ENCODE data around the gene GPR55.

The GPR55 gene

DNA sequence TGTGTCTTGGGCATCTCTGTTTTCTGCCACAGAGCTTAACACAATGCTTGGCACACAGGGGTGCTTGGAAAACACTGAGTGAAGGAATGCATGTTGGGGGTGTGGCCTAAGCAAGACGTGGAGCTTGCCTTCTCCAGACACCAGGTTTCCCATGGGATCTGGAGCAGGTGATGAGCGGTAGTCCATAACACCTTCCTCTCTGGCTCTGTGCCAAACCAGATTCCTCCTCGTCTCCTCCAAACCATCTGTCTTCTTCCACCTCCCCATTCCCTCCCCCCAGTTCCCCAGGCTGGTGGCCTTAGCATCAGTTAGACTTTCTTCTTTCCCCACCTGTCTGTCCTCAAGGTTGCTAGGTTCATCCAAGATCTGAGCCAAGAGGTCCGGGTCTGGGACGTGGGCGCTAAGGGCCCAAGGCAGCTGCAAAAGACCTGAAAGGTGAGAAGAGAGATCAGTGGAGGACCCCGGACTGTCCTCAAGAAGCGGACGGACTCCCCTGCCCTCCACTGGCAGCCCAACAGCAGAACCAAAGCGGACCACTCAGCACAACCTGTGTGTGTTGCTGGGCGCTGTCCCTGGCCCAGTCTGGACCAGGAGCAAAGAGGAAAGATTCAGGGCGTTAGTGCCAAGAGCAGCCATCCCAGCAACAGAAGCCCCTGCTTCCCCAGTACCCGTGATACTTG, 61.5 kb downstream of the GPR55 start:
- Histone ChIP-seq H3K79me2 (no peaks in the 10 kb centered on the region), H3K9ac (no peak overlapping the region), H3K36me3 (ENCODE audit: control insufficient read depth, insufficient read depth, low read length) (no peaks in the 10 kb centered on the region), H3K4me1 (peaks cover 14% of the 10 kb centered on the region), H2AFZ (no peak overlapping the region), H3K27ac (no peak overlapping the region), H3K4me3 (ENCODE audit: low read depth, low read length) (no peak overlapping the region), H3K27me3 (ENCODE audit: control insufficient read depth, insufficient read depth, low read length) (no peaks in the 10 kb centered on the region), H3K9me3 (ENCODE audit: control insufficient read depth, low read length) (no peaks in the 10 kb centered on the region), H3K4me2 (ENCODE audit: low read length) (no peak overlapping the region)
- TF ChIP-seq, protein P1, sequence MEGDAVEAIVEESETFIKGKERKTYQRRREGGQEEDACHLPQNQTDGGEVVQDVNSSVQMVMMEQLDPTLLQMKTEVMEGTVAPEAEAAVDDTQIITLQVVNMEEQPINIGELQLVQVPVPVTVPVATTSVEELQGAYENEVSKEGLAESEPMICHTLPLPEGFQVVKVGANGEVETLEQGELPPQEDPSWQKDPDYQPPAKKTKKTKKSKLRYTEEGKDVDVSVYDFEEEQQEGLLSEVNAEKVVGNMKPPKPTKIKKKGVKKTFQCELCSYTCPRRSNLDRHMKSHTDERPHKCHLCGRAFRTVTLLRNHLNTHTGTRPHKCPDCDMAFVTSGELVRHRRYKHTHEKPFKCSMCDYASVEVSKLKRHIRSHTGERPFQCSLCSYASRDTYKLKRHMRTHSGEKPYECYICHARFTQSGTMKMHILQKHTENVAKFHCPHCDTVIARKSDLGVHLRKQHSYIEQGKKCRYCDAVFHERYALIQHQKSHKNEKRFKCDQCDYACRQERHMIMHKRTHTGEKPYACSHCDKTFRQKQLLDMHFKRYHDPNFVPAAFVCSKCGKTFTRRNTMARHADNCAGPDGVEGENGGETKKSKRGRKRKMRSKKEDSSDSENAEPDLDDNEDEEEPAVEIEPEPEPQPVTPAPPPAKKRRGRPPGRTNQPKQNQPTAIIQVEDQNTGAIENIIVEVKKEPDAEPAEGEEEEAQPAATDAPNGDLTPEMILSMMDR (IDR thresholded peaks at IDR 0.05) = no peak

DNA sequence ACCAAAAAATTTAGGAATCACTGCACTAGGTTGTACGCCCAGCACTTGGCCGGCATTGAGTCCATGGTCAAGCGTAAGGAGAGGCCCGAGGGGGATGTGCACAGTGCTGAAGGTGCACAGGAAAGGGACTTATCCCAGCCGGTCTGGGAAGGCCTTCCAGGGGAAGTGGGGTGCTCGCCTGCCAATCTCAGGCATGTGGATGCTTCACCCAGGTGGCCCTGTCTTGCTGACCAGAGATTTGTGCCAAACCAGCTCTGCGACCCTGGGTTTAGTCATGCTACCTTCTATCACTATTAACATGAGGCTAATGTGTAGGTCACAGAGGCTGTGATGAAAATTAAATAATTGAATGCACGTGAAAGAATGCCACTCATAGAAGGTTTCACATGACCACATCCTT, 62.0 kb downstream of the GPR55 start:
- no peak overlapping the region for H3K27ac ChIP-seq
- H3K27me3 ChIP-seq (ENCODE audit: control insufficient read depth, insufficient read depth, low read length) = no peaks in the 10 kb centered on the region
- no peak overlapping the region for H2AFZ ChIP-seq
- no peaks in the 10 kb centered on the region for H3K9me3 ChIP-seq (ENCODE audit: control insufficient read depth, low read length)
- H3K36me3 ChIP-seq (ENCODE audit: control insufficient read depth, insufficient read depth, low read length) = no peaks in the 10 kb centered on the region
- no peak overlapping the region for H3K4me3 ChIP-seq (ENCODE audit: low read depth, low read length)
- no peak overlapping the region for H3K9ac ChIP-seq
- H3K4me2 ChIP-seq (ENCODE audit: low read length) = no peak overlapping the region
- no peaks in the 10 kb centered on the region for H3K79me2 ChIP-seq
- H3K4me1 ChIP-seq = peaks cover 14% of the 10 kb centered on the region
- TF ChIP-seq, protein P1 (IDR thresholded peaks at IDR 0.05) = no peak

DNA sequence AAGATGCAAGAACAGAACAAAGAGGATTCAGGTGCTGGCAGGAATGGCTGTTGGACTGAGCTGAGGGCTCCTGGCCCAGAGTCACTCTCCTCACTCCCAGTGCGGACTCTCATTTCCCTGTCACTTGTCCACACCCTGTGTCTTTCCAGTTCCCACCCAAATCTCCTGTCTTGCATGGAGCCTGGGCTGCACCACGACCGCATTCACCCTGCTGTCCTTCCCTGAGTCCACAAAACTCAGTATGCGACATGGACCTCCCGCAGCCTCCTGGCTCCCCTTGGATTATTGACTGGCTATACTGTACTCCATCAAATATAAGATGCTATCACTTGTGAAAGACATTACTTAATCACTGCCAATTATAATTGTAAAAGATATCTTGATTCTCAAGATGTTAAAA, 62.8 kb downstream of the GPR55 start:
- H3K4me1 ChIP-seq = peaks cover 14% of the 10 kb centered on the region
- H3K36me3 ChIP-seq (ENCODE audit: control insufficient read depth, insufficient read depth, low read length) = no peaks in the 10 kb centered on the region
- no peak overlapping the region for H3K4me3 ChIP-seq (ENCODE audit: low read depth, low read length)
- no peak overlapping the region for H3K4me2 ChIP-seq (ENCODE audit: low read length)
- no peaks in the 10 kb centered on the region for H3K27me3 ChIP-seq (ENCODE audit: control insufficient read depth, insufficient read depth, low read length)
- no peak overlapping the region for H3K9ac ChIP-seq
- no peaks in the 10 kb centered on the region for H3K9me3 ChIP-seq (ENCODE audit: control insufficient read depth, low read length)
- no peaks in the 10 kb centered on the region for H3K79me2 ChIP-seq
- TF ChIP-seq, protein P1 (IDR thresholded peaks at IDR 0.05) = no peak
- H3K27ac ChIP-seq = no peak overlapping the region
- H2AFZ ChIP-seq = peak overlapping the region; percentile 80

DNA sequence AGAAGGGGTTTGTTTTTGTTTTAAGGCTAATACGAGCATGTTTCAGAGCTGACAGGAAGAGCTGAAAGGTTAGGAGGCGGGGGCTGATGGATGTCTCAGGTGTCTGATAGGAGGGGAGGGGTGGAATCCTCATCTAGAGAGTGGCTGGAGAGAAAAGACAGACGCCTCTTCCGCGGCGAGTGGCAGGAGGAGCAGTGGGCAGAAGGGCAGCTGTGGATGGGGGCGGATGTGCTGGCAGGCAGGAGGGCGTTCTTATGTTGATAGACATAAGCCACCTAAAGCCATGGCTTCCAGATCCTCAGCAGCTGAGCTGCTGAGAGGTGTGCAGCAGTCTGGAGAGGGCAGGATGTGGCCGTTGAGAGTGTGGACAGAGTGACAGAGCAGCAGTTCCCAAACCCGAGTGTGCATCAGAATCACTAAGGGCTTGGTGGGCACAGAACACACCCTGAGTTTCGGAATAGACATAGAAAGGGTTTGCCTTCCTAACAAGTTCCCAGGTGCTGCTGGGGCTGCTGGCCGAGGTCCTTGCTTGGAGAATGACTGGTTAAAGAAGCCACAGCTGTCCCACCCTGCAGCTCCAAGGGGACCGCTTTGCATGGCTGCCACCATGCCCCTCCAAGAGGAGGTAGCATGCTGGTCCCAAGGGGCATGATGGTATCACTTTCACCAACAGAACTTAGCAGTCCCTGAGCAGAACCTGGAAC, 63.3 kb downstream of the GPR55 start:
- Histone ChIP-seq H3K4me1 (peaks cover 10% of the 10 kb centered on the region), H3K4me2 (ENCODE audit: low read length) (no peak overlapping the region), H3K9ac (no peak overlapping the region), H3K27me3 (ENCODE audit: control insufficient read depth, insufficient read depth, low read length) (no peaks in the 10 kb centered on the region), H3K27ac (peak overlapping the region; percentile 17), H3K36me3 (ENCODE audit: control insufficient read depth, insufficient read depth, low read length) (no peaks in the 10 kb centered on the region), H3K9me3 (ENCODE audit: control insufficient read depth, low read length) (no peaks in the 10 kb centered on the region), H3K4me3 (ENCODE audit: low read depth, low read length) (no peak overlapping the region), H2AFZ (peak overlapping the region; percentile 80), H3K79me2 (no peaks in the 10 kb centered on the region)
- TF ChIP-seq, protein P1 (IDR thresholded peaks at IDR 0.05) = no peak

Data from parathyroid adenoma (tissue), 2 donors.